HCT116 (cell line): ENCODE data around the gene SAXO2.
A peak's percentile ranks its signal among the peaks of the same experiment; 100 is the strongest.

Source experiments
- ATF3 ChIP-seq: IDR thresholded peaks from 2 replicates; pipeline ENCODE4 v1.6.1; 2012
- CTCF ChIP-seq, 3 experiments: fragments of 200-600 bp in 1 of 3; sonication (generic) in 1 of 3; IDR thresholded peaks in 2 of 3; conservative IDR thresholded peaks in 1 of 3; 2 replicates each; pipeline ENCODE4 v1.5.1; 2012 to 2017; ENCODE audit warnings: low read depth in 2 of 3, low read length in 2 of 3, antibody characterized with exemption in 1 of 3, borderline replicate concordance in 1 of 3, control low read depth in 1 of 3, mild to moderate bottlenecking in 1 of 3, mixed read lengths in 1 of 3, mixed run types in 1 of 3, moderate library complexity in 1 of 3; ENCODE audit not compliant: insufficient read depth in 1 of 3
- EGR1 ChIP-seq: IDR thresholded peaks from 2 replicates; pipeline ENCODE4 v1.6.1; 2012; ENCODE audit warnings: low read depth
- EZH2 ChIP-seq: fragments of 200-600 bp; sonication (generic); IDR thresholded peaks from 2 replicates; pipeline ENCODE4 v1.6.1; 2017; ENCODE audit warnings: antibody characterized with exemption, mixed run types
- EZH2phosphoT487 ChIP-seq: fragments of 200-600 bp; IDR thresholded peaks from 2 replicates; pipeline ENCODE4 v1.6.1; 2018; ENCODE audit warnings: antibody characterized with exemption, borderline replicate concordance
- FOSL1 ChIP-seq: IDR thresholded peaks from 2 replicates; pipeline ENCODE4 v1.6.1; 2012; ENCODE audit warnings: low read depth
- POLR2A ChIP-seq: IDR thresholded peaks from 2 replicates; pipeline ENCODE4 v1.7.0; 2011; ENCODE audit warnings: borderline replicate concordance; ENCODE audit not compliant: insufficient read depth, insufficient read length; ENCODE audit errors: extremely low read depth
- POLR2AphosphoS5 ChIP-seq: IDR thresholded peaks from 2 replicates; pipeline ENCODE4 v1.6.1; 2011; ENCODE audit warnings: mild to moderate bottlenecking, low read depth, low read length, moderate library complexity
- RAD21 ChIP-seq: IDR thresholded peaks from 2 replicates; pipeline ENCODE4 v1.6.1; 2012; ENCODE audit warnings: low read depth, mild to moderate bottlenecking
- REST ChIP-seq: IDR thresholded peaks from 2 replicates; pipeline ENCODE4 v1.6.1; 2012; ENCODE audit warnings: low read depth
- SIN3A ChIP-seq: IDR thresholded peaks from 2 replicates; pipeline ENCODE4 v1.6.1; 2012; ENCODE audit warnings: low read depth
- SP1 ChIP-seq: IDR thresholded peaks from 2 replicates; pipeline ENCODE4 v1.6.1; 2012; ENCODE audit warnings: low read depth
- SRF ChIP-seq: IDR thresholded peaks from 2 replicates; pipeline ENCODE4 v1.6.1; 2012; ENCODE audit warnings: low read depth
- ZFX ChIP-seq: fragments of 450-650 bp; IDR thresholded peaks from 2 replicates; pipeline ENCODE4 v1.6.1; 2017

GRCh38 chr15:82262422-82263026 lies at the start of gene SAXO2, which contains the start of gene EFL1:
- peak; percentile 74 for TF ChIP-seq SIN3A
- no peak for TF ChIP-seq CTCF (IDR thresholded peaks at IDR 0.05 in 2 of 3, conservative IDR thresholded peaks at IDR 0.05 in 1 of 3; ENCODE audit: borderline replicate concordance in 1 of 3, insufficient read depth in 1 of 3, low read depth in 2 of 3, low read length in 2 of 3)
- TF ChIP-seq POLR2AphosphoS5, result peak; percentile 67
- no peak for TF ChIP-seq RAD21
- no peak for TF ChIP-seq EZH2
- no peak for TF ChIP-seq REST
- TF ChIP-seq POLR2A, result peak; percentile 66
- no peak for TF ChIP-seq SP1
- TF ChIP-seq EGR1, result peak; percentile 69; the same call in 1 of the 2 replicates
- TF ChIP-seq ATF3, result no peak
- TF ChIP-seq ZFX, result peak; percentile 62
- TF ChIP-seq FOSL1, result no peak
- no peak for TF ChIP-seq SRF
- no peak for TF ChIP-seq EZH2phosphoT487
